Liver (tissue), 3 donors: ENCODE data around the gene RBM33.

ENCODE experiments used
- CTCF ChIP-seq: fragments of 150-350 bp; IDR thresholded peaks from 2 replicates; pipeline ENCODE4 v1.5.1; 2017; ENCODE audit warnings: improper control_type of control experiment, low read depth, low read length; ENCODE audit not compliant: missing input control
- MAX ChIP-seq: IDR thresholded peaks from 2 replicates; pipeline ENCODE4 v1.6.1; 2016; ENCODE audit warnings: antibody characterized with exemption
- REST ChIP-seq: IDR thresholded peaks from 2 replicates; pipeline ENCODE4 v1.6.1; 2016; ENCODE audit warnings: antibody characterized with exemption, mild to moderate bottlenecking
- SP1 ChIP-seq: IDR thresholded peaks from 2 replicates; pipeline ENCODE4 v1.6.1; 2018; ENCODE audit warnings: antibody characterized with exemption, mild to moderate bottlenecking
- donor health status: healthy.
- donor health status: healthy.

- TF ChIP-seq SP1, result no peak
- no peak for TF ChIP-seq MAX
- TF ChIP-seq CTCF, result no peak
- TF ChIP-seq REST, result no peak
Measured at GRCh38 chr7:155790666-155791065, 146.2 kb downstream of the RBM33 start.
